HG03108 (cell line): ENCODE results near the gene KRTAP10-1.
"Not testable (repeated sequence)": the region's sequence is repeated elsewhere in the genome, so short reads cannot be mapped to it uniquely, and the experiment has no call there.

Experiments used
- ATAC-seq: cut with Tn5 transposase; IDR thresholded peaks from one replicate; pipeline ENCODE4 v1.9.1; 2021; ENCODE audit warnings: moderate library complexity; ENCODE audit not compliant: unreplicated experiment

The KRTAP10-1 gene

DNA sequence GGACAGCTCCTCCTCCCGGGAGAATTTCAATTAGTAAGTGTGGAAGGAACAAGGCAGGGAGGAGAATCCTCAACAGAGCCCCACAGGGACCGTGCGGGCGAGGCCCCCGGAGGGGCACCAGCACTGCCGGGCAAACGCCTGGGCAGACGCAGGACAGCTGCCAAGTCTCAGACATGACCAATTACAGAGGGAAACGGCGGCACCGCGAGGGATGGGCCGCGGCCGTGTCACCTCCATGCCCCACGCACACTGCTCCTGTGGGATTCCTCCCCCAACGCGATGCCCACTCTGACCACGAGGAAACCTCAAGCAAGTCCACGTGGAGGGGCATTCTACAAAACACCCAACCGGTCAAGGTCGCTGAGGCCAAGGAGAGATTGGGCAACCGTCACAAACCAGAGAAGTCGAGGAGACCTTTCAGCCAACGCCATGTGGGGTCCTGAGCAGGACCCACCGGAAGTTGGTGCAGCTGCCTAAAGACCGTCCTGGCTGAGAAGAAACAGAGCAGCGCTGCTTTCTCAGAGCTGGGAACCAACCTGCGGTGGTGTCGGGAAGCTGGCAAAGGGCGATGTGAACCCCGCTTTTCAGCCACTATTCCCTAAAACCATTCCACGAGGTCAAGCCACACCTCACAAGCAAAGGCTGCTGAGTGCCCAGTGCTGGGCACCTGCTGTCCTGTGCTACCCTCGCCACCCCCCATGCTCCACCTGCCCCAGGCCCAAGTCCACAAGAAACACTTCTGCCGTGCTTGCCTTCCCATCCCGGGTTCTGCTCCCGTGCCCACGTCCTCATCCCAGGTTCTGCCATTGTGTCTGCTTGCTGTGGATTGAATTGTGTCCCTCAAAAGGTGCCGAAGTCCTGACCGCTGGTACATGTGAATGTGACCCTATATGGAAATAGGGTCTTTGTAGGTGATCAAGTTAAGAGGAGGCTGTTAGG lies 32.1 kb upstream of the KRTAP10-1 start:
- no peak for ATAC-seq

DNA sequence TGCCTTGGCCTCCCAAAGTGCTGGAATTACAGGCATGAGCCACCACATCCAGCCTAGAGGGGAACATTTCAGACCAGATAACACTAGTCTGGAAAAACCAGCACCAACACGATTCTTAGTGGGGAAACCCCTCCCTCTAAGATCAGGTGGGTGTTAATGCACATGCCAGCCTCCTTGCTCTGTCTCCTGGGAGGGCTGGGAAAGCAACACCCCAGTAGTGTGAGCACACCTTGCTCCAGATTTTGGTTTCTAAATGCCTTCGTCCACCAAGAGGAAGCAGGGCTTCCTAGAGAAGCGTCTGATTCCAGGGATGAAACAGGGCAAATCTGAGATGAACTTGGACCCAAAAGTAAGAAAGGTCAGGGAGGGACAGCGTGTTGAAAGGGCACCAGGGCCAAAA lies 31.3 kb upstream of the KRTAP10-1 start:
- ATAC-seq = no peak

DNA sequence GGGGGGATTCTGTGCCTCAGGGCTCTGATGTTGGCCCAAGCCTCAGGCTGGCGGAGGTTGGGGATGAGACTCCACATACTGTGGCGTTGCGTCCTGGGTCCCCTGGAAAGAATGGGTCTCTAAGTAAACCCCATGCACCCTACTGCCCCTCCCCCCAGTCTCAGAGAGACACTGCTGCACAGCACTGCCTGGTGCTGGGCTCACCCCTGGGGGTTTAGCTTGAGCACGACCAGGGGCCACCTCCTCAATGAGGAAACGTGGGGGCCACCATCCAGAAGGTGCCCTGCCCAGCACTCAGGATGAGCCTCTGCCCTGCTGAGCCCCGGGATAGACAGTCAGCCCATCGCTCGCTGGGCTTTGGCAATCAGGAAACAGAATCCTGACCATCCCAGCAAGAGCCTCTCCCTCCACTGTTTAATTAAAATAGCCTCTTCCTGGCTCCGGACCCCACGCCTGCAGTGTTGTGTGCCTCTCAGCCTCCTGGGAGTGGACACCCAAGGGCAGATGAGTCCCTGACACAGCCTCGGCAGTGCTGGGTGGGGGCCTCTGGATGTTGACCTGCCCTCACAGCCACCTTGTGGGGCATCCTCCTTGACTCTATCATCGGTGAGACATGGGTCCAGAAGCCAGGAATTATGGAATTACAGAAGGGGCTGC lies 30.0 kb upstream of the KRTAP10-1 start:
- no peak for ATAC-seq

DNA sequence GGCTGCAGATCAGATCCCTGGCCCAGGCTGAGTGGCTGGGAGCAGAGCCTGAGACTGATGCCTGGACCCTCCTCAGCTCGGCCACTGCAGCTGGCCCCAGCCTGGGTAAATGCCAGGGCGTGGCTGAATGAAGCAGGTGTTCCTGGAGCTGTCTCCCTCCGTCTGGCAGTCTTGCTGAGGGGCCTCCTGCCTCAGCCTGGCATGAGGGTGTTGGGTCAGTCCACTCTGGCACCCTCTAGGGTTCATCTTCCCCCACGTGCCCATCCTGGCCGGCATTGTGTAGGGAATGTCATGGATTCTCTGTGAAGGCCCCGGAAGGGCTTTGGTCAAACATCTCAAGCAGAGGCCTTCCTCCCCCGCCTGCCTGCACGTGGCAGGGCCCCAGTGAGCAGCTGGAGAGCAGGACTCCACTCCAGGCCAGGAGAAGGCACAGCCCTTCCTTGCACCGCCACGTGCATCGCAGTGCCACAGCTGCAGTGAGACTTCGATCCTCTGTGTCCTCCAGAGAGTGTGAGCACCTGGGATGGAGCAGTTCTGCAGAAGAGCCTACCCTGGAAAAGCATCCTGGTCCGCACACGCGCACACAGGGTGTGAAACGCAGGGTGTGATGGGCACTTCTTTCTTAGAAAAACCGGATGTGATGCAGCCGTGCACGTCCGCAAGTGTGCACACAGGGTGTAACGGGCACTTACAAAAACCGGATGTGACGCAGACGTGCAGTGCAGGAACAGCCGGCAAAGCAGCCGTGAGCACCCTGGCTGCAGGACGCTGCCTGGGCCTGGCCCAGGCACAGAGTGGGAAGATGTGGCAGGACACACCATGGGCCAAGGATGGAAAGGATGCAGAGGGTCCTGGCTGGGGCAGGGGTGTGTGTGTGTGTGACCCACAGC lies 28.9 kb upstream of the KRTAP10-1 start:
- no peak for ATAC-seq

DNA sequence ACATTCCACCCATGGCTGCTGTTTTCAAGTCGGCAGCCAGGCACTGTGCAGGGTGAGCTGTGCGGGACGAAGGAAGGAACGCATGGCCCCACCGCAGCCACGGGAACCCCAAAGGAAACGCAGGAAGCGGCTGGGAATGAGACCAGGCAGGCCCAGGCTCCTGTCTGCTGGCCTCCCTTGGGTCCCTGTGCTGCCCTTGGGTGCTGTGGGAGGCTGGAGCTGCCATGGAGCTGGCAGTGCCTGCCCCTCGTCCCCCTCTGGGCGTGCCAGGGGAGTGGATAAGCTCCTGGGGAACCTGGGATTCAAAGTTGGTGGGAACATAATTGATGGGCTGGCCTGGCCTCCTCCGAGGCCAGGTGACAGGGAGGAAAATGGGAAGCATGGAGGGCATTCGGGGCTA lies 28.3 kb upstream of the KRTAP10-1 start:
- no peak for ATAC-seq

DNA sequence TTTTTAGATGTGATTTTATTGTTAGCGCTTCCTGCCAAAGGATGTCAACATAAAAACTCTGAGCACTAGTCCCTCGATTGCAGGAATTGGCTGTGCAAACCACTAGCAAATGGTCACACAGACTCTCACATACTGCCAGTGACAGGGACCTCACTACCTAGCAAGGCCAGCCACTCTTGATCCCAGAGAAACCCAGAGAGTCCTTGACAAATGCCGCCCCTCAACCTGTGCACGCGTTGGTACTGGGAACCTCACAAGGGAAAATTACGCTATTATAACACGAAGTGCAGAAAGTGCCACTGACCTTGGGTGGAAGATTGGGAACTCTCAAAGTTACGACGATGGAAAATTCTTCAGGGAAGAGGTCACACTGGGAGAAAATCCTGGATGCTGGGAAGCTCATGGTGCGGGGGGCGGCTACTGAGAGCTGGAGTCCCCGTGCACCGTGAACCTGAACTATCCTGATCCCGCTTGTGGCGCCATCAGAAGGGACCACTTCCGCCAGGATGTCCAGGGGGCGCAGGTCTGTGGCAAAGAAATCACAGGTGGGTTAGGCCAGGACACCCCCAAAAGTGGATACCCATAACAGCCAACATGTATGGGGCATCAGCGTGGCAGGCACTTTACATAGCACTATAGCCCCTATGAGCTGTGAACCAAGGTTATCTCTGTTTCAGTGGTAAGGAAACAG lies 27.6 kb upstream of the KRTAP10-1 start:
- no peak for ATAC-seq

DNA sequence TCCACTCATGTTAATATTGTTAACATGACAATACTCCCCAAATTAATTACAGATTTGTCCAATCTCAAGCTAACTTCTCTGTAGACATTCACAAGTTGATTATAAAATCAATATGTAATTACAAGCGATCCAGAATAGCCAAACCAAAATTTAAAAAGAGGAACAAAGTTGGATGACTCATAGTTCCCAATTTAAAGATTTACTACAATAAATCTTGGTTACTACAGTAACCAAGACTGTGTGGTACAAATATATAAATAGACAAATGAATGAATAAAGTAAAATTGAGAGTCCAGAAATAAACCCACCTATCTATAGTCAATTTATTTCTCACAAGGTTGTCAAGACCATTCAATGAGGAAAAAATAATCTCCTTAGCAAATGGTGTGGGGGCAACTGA lies 26.4 kb upstream of the KRTAP10-1 start:
- ATAC-seq = no peak

DNA sequence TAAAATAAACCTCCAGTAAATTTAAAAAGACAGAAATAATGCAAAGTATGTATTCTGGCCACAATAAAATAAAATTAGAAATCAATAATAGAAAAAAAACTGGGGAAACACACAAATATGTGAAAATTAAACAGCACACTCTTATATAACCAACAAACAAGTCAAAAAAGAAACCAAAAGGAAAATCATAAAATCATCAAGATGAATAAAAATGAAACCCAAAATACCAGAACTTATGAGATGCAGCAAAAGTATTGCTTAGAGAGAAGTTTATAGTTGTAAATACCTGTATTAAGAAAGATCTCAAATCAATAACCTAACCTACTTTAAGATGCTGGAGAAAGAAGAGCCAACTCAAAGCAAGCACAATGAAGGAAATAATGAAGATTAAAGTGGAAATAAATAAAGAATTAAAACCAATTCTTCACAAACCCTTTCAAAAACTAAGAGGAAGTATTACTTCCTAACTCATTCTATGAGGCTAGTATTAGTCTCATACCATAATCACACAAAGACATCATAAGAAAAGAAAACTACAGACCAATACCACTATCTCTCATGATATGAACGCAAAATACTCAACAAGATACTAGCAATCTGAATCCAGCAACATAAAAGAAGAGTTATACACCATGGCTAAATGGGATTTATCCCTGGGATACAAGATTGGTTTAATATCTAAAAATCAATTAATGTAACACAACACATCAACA lies 25.0 kb upstream of the KRTAP10-1 start:
- no peak for ATAC-seq

DNA sequence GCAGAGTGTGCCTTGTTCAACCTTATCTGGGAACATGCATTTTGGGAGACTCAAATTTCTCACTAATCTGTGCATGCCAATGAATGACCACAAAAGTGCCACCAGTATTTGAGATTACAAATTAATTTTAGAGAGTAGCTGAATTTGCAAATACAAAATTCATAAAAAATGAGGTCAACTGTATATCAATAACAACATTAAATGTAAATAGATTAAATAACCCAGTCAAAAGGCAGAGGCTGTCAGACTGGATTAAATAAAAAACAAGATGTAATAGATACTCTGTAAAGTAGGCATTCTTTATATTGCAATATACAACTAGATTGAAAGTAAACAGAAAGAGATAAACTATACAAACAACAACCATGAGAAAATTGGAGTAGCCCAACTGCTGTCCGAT lies 24.1 kb upstream of the KRTAP10-1 start:
- no peak for ATAC-seq

DNA sequence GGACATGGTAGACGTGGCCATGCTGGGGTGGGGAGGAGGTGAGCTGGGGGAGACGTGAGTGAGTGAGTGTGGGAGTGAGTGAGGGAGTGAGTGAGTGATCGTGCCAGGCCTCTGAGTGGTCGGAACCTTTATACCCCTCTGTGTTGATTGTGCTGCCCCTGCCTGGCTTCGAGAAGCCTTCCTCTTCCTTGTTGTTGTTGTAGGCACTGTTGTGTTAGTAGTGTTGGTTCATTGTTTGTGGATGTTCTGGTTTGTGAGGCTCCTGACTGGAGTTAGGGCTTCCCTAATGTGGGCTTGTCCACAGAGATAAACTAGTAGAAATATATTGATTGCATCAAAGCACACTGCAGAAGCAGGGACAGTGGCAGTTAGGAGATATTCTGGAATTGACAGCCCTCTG lies 18.7 kb upstream of the KRTAP10-1 start, which contains the start of gene KRTAP10-3:
Gene KRTAP10-3 (minus strand): TSS at position 101 of the 400 bp plus-strand sequence. CDS start 80 bp downstream, at position 21.
- no peak for ATAC-seq

DNA sequence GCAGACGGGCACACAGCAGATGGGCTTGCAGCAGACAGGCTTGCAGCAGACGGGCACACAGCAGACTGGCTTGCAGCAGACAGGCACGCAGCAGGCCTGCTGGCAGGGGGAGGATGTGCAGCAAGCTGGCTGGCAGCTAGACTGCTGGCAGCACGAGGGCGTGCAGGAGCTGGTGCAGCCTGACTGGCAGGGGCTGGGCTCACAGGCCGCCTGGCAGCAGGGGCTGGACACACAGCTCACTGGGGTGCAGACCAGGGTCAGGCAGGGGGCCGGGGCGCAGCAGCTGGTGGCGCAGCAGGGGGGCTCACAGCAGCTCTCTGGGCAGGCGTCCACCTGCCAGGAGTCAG lies 18.3 kb upstream of the KRTAP10-1 start:
- ATAC-seq = not testable (repeated sequence)

DNA sequence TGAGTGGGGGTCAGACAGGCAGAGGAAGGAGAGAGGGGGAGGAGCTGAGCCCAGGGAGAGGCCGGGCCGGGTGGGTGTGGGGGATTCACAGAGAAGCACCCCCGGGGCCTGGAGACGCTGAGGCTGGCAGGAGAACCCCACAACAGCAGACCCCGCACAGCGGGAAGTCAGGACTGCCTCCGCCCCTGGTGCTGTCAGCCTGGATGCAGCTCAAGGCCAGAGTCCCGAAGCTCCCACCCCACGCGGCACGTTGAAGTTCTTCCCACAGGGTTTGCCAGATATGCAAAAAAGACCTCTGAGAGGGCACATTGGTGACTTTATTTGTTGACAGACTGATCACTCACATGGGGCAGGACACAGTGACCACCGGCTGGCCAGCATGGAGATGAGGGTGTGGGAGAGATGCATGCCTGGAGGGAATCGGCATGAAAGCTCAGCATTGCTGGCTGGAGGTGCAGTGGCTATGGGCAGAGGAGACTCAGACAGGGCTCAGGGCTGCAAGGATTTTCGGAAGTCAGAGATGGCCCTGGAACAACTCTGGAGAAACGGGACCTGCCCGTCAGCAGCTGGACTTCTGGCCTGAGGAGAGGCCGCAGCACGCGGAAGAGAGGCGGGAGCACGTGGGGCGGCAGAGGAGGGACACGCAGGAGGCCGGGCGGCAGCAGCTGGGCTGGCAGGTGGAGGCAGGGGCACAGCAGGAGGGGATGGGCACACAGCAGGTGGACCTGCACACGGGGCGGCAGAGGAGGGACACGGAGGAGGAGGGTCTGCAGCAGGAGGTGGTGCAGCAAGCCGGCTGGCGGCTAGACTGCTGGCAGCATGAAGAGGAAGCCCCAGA lies 17.7 kb upstream of the KRTAP10-1 start:
- ATAC-seq = no peak

DNA sequence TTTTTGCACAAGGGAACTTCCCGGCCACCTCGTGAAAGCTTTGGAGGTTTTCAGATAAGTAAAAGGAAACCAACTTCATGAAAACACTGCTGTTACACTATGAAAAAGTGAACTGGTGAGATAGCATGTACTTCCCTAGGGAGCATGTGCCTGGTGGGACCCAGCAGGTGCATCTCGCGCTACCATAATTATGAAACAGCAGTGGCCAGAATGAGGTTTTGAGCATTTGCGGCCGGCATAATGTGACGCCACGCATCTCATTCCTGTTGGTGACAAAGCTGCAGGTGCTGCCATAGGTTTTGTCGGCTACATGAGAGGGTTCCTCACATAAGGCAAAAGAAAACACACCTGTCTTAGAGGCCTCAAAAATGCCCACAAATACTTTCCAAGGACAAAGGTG lies 16.9 kb upstream of the KRTAP10-1 start:
- ATAC-seq = no peak

DNA sequence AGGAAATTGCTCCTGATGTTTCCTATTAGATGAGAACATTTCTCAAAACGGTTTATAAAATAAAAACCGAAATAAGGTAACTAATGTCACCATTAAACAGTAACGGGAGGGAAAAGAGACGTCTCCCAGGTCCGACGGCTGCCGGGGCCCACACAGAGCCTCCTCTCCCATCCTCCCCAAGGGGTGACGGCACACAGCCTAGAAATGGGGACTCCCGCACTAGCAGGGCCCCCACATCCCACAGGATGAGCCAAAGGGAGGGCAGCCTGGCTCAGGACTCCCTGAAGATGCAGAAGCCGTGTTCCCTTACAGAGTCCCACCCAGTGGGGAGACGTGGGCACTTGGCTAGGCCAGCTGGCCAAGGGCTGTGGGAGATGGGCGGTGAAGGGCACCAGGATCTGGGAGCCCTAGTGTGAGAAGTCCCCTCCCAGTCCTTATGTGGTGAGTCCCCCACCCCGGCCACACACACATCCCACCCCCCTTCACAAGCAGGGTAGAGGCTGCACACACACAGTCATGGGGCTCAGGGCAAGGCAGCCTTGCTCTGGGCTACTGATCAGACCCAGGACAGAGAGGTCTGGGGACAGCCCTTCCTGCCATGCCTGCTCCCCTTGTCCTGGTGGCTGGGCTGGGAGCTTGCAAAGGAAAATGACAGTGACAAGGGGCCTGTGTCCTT lies 15.3 kb upstream of the KRTAP10-1 start:
- no peak for ATAC-seq

DNA sequence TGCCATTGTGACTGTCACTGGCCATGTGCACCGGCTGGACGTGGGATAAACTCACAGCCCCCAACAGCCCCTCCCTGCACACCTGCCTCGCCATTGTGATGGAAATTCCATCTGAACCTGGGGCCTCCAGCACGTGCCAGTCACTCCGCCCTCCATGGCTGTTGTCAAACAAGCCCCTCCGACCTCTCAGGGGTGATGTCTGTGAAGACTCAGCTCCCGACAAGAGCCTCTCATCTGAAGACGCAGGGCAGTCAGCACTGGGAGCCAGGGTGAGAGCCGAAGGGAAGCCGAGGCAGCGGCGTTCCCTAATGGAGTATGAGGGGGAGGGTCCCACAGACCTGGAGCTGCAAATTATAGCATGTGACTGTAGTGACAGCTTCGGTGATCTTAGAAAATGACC lies 12.7 kb upstream of the KRTAP10-1 start:
- ATAC-seq = no peak

DNA sequence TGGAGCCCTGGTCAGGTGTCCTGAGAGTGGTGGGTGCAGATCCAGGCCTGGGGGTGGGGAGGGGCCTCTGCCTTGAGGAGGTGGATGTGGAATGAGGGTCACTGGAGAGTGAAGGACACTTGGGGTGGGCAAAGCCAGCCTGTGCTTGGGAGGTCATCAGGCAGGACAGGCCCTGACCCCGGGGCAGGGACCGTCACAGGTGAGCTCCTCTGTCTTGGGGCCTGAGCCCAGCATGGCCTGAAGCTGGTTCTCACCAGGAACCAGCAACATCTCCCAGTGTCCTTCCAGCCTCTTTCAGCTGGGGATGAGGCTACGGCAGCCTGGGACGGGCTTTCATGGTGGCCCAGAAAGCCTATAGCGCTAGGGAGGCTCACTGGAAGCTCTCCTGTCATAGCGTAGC lies 12.1 kb upstream of the KRTAP10-1 start:
- ATAC-seq = no peak

DNA sequence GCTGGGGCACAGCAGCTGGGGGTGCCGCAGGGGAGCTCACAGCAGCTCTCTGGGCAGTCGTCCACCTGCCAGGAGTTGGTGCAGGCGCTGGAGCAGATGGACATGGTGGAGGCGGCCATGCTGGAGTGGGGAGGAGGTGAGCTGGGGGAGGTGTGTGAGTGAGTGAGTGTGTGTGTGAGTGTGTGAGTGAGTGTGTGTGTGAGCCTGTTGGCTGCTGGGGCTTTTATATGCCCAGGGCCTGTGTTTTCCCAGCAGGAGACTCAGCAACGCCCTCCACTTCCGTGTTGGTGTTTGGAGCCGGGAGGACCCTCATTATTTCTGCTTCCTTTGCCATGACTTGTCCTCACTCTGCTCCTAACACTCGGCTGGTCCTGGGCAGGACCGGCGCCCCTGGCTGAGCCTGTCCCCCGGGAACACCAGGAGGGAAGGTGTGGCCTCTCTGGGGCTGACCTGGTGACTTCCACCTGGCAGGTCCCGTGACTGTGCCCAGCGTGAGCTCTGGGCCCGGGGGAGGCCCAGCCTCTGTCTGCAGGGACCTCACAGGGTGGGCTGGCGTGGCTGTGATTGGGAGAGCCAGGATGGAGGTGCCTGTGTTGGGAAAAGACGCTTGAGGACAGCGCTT lies 11.5 kb upstream of the KRTAP10-1 start, which contains the start of gene KRTAP10-2:
Gene KRTAP10-2 (minus strand): TSS at position 166 of the 622 bp plus-strand sequence. CDS start 47 bp downstream, at position 119.
- no peak for ATAC-seq

DNA sequence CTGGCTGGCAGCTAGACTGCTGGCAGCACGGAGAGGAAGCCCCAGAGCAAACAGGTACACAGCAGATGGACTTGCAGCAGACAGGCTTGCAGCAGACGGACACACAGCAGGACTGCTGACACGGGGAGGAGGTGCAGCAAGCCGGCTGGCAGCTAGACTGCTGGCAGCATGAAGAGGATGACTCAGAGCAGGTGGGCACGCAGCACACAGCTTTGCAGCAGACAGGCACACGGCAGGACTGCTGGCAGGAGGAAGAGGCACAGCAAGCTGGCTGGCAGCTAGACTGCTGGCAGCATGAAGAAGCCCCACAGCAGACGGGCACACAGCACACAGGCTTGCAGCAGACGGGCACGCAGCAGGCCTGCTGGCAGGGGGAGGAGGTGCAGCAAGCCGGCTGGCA lies 10.8 kb upstream of the KRTAP10-1 start:
- ATAC-seq = no peak
